ENCODE measurements around the gene NRXN3.
A peak's percentile ranks its signal among the peaks of the same experiment; 100 is the strongest.

The NRXN3 gene

GRCh38 chr14:79328863-79329262 is 1158.7 kb downstream of the NRXN3 start:
- peak; percentile 18 for DNase-seq

- DNase-seq: no peak
Measured at GRCh38 chr14:79331830-79332229, 1161.7 kb downstream of the NRXN3 start.

GRCh38 chr14:79332504-79333197 is 1162.5 kb downstream of the NRXN3 start:
- no peak for DNase-seq

- no peak for DNase-seq
Measured at GRCh38 chr14:79333198-79333546, 1163.0 kb downstream of the NRXN3 start.

- no peak for DNase-seq
Measured at GRCh38 chr14:79334272-79334671, 1164.1 kb downstream of the NRXN3 start.

- DNase-seq: no peak
Measured at GRCh38 chr14:79337761-79338160, 1167.6 kb downstream of the NRXN3 start.

GRCh38 chr14:79342942-79343341 is 1172.8 kb downstream of the NRXN3 start:
- DNase-seq: no peak

- DNase-seq: no peak
Measured at GRCh38 chr14:79351011-79351410, 1180.8 kb downstream of the NRXN3 start.

GRCh38 chr14:79352076-79352630 is 1182.0 kb downstream of the NRXN3 start:
- DNase-seq: no peak

- no peak for DNase-seq
Measured at GRCh38 chr14:79354336-79354735, 1184.2 kb downstream of the NRXN3 start.

GRCh38 chr14:79356040-79356439 is 1185.9 kb downstream of the NRXN3 start:
- DNase-seq: peak; percentile 3

- DNase-seq: no peak
Measured at GRCh38 chr14:79357307-79357706, 1187.1 kb downstream of the NRXN3 start.

GRCh38 chr14:79363291-79363690 is 1193.1 kb downstream of the NRXN3 start:
- DNase-seq: peak; percentile 43

- no peak for DNase-seq
Measured at GRCh38 chr14:79369359-79370332, 1199.5 kb downstream of the NRXN3 start.

- DNase-seq: no peak
Measured at GRCh38 chr14:79370969-79371368, 1200.8 kb downstream of the NRXN3 start.

GRCh38 chr14:79373451-79373850 is 1203.3 kb downstream of the NRXN3 start:
- DNase-seq: no peak

- DNase-seq: no peak
Measured at GRCh38 chr14:79375356-79375755, 1205.2 kb downstream of the NRXN3 start.

- no peak for DNase-seq
Measured at GRCh38 chr14:79376557-79376956, 1206.4 kb downstream of the NRXN3 start.

GRCh38 chr14:79378020-79378419 is 1207.8 kb downstream of the NRXN3 start:
- DNase-seq: no peak

- no peak for DNase-seq
Measured at GRCh38 chr14:79379266-79379665, 1209.1 kb downstream of the NRXN3 start.

- no peak for DNase-seq
Measured at GRCh38 chr14:79383031-79383430, 1212.9 kb downstream of the NRXN3 start.

- DNase-seq: no peak
Measured at GRCh38 chr14:79383475-79383874, 1213.3 kb downstream of the NRXN3 start.

GRCh38 chr14:79395061-79395460 is 1224.9 kb downstream of the NRXN3 start:
- DNase-seq: no peak

Measured in DMS53 (cell line).